Measurements from ENCODE around the gene PLCB2.

DNA sequence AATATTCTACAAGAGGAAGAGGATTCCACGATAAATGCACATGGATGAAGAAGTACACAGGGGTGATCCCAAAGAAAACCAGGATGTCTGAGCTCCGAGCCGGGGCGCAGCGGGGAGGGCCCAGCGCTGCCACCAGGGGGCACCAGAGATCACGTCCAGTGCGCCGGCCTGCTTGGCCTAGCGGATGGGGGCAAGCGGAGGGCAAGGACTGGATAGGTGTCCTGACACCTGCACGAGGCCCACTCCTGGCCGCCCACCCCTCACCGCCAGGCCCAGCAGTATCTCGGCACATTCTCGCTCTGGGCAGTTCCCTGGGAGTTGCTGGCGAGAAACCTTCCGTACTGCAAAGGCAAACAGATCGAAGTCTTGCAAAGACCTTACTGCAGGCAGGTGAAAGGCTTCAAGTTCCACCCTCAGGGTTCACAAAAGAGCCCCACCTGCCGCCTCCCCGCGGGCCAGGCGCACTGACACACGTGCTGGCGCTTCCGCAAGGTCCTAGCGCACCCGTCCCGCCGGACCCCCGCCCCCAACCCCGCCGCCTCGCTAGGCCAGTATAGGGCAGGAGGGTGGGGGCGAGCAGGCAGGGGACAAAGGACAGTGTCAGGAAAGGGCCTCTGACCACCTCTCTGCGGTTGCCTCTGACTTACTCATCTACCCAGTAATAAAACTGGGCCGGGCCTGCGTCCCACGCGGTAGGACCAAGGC is 28.1 kb downstream of the PLCB2 start:
- TF ChIP-seq POLR2A (IDR thresholded peaks at IDR 0.05; ENCODE audit: low read depth, low read length), result no peak
- TF ChIP-seq POLR2AphosphoS5 (IDR thresholded peaks at IDR 0.05; ENCODE audit: low read depth, low read length), result no peak

Data from GM12892 (cell line).